GM21723 (cell line): ENCODE measurements around the gene C20orf96.
A peak's percentile ranks its signal among the peaks of the same experiment; 100 is the strongest.
"Not testable (repeated sequence)": the region's sequence is repeated elsewhere in the genome, so short reads cannot be mapped to it uniquely, and the experiment has no call there.

Source experiments
- ATAC-seq: cut with Tn5 transposase; IDR thresholded peaks from one replicate; pipeline ENCODE4 v1.9.1; 2021; ENCODE audit warnings: mild to moderate bottlenecking, moderate library complexity; ENCODE audit not compliant: unreplicated experiment

Gene C20orf96

GRCh38 chr20:242905-243304 lies 47.6 kb downstream of the C20orf96 start:
- ATAC-seq: no peak

GRCh38 chr20:237929-238328 lies 52.6 kb downstream of the C20orf96 start:
- ATAC-seq: peak; percentile 79

GRCh38 chr20:237489-237888 lies 53.1 kb downstream of the C20orf96 start:
- peak; percentile 67 for ATAC-seq

- ATAC-seq: no peak
These were observed 54.7 kb downstream of the C20orf96 start for GRCh38 chr20:235891-236290.

- no peak for ATAC-seq
These were observed 63.0 kb downstream of the C20orf96 start for GRCh38 chr20:227439-228105.

GRCh38 chr20:226958-227357 lies 63.6 kb downstream of the C20orf96 start, which contains the start of gene DEFB129:
Gene DEFB129, plus strand, starts transcription at chr20:227258. Its CDS starts 31 bp downstream, at chr20:227289.
- no peak for ATAC-seq

- not testable (repeated sequence) for ATAC-seq
These were observed 64.7 kb downstream of the C20orf96 start for GRCh38 chr20:225879-226278.

GRCh38 chr20:221258-221830 lies 69.2 kb downstream of the C20orf96 start:
- no peak for ATAC-seq
